Endothelial cell of umbilical vein (primary cell): ENCODE measurements around the gene KCNQ2. TPM values are rescaled to one million over a fixed set of nuclear protein-coding genes. Genes with fewer than 3 reads are reported as not detected.

Source experiments
- BruUV-seq: library from RNA; stranded (reverse); fragments of 400-500 nt; replicated peaks from 2 replicates; lab custom pipeline; 2021; lab: Mats Ljungman, UMichigan
- CTCF ChIA-PET: fragments of 300-600, 350-600 bp; sonication (Branson Sonifier 250); formaldehyde crosslinking; loops from one replicate; lab custom pipeline; 2021; ENCODE audit warnings: antibody characterized with exemption, inconsistent platforms; lab: Charles Lee
- POLR2A ChIA-PET: fragments of 300-600, 350-600 bp; sonication (Branson Sonifier 250); formaldehyde crosslinking; loops from one replicate; lab custom pipeline; 2021; ENCODE audit warnings: antibody characterized with exemption, inconsistent platforms; lab: Charles Lee
- DNase-seq: peaks from one replicate; pipeline ENCODE4 v3.0.0-alpha.2; 2011; ENCODE audit warnings: low read depth, low spot score
- FAIRE-seq: peaks from 2 replicates; lab custom pipeline; 2011; peaks lifted over from hg19 to GRCh38; lab: Jason Lieb, UNC
- H2AFZ ChIP-seq: 2 replicates; pipeline ENCODE4 v1.6.0; 2012; ENCODE audit warnings: low read depth, low read length, control low read depth, inconsistent platforms
- H3K27ac ChIP-seq: 2 replicates; pipeline ENCODE4 v1.5.1; 2011; ENCODE audit warnings: low read depth, mild to moderate bottlenecking, control low read depth, low read length, moderate library complexity; ENCODE audit not compliant: insufficient read depth
- H3K27me3 ChIP-seq, 2 experiments: 2 replicates each; pipeline versions ENCODE4 v1.6.0 to v1.6.1; 2011; ENCODE audit warnings: low read length in 2 of 2, mixed read lengths in 1 of 2; ENCODE audit not compliant: control insufficient read depth in 2 of 2, insufficient read depth in 2 of 2
- H3K36me3 ChIP-seq, 2 experiments: 2 replicates in 1 of 2; 3 replicates in 1 of 2; pipeline ENCODE4 v1.5.1; 2011; ENCODE audit warnings: low read length in 2 of 2, mild to moderate bottlenecking in 1 of 2, moderate library complexity in 1 of 2; ENCODE audit not compliant: control insufficient read depth in 2 of 2, insufficient read depth in 2 of 2; ENCODE audit errors: extremely low read depth in 1 of 2
- H3K4me1 ChIP-seq: 3 replicates; pipeline ENCODE4 v1.5.1; 2011; ENCODE audit warnings: mild to moderate bottlenecking, low read length; ENCODE audit not compliant: control insufficient read depth, insufficient read depth; ENCODE audit errors: extremely low read depth
- H3K4me2 ChIP-seq: 2 replicates; pipeline ENCODE4 v1.6.1; 2011; ENCODE audit warnings: low read length, control low read depth, mixed read lengths; ENCODE audit not compliant: insufficient read depth
- H3K4me3 ChIP-seq, 3 experiments: fragments of 200-600 bp in 1 of 3; sonication (generic), shearing (Covaris generic) in 1 of 3; replicated peaks in 1 of 3; 2 replicates each; pipeline ENCODE4 v1.5.1; 2011 to 2016; ENCODE audit warnings: control low read depth in 3 of 3, low read length in 3 of 3, mild to moderate bottlenecking in 2 of 3, inconsistent platforms in 1 of 3, low read depth in 1 of 3, moderate library complexity in 1 of 3; ENCODE audit not compliant: insufficient read depth in 1 of 3
- H3K79me2 ChIP-seq: 2 replicates; pipeline ENCODE4 v1.6.0; 2012; ENCODE audit warnings: low read length, inconsistent platforms; ENCODE audit not compliant: control insufficient read depth, insufficient read depth
- H3K9ac ChIP-seq: replicated peaks from 2 replicates; pipeline ENCODE3; 2011; ENCODE audit warnings: low read length, control low read depth; ENCODE audit not compliant: insufficient read depth; ENCODE audit errors: extremely low read depth
- H3K9me1 ChIP-seq: replicated peaks from 3 replicates; pipeline ENCODE4 v1.6.0; 2011; ENCODE audit warnings: mild to moderate bottlenecking, low read length; ENCODE audit not compliant: control insufficient read depth, insufficient read depth; ENCODE audit errors: extremely low read depth
- H3K9me3 ChIP-seq: replicated peaks from 2 replicates; pipeline ENCODE4 v1.5.1; 2012; ENCODE audit warnings: low read length, inconsistent platforms; ENCODE audit not compliant: control insufficient read depth, insufficient read depth
- H4K20me1 ChIP-seq: replicated peaks from 2 replicates; pipeline ENCODE3; 2011; ENCODE audit warnings: mild to moderate bottlenecking, low read length; ENCODE audit not compliant: control insufficient read depth, insufficient read depth; ENCODE audit errors: extremely low read depth
- EZH2 ChIP-seq: IDR thresholded peaks from 2 replicates; pipeline ENCODE4 v1.6.1; 2012; ENCODE audit warnings: borderline replicate concordance, low read depth, mild to moderate bottlenecking, moderate library complexity, low read length, inconsistent platforms; ENCODE audit not compliant: severe bottlenecking
- FOS ChIP-seq: IDR thresholded peaks from 2 replicates; pipeline ENCODE4 v1.6.1; 2011; ENCODE audit warnings: mild to moderate bottlenecking, low read length, moderate library complexity, borderline replicate concordance; ENCODE audit not compliant: insufficient read depth
- GATA2 ChIP-seq: IDR thresholded peaks from 2 replicates; pipeline ENCODE4 v1.7.0; 2011; ENCODE audit warnings: low read depth, mild to moderate bottlenecking, moderate library complexity, mixed read lengths, low read length; ENCODE audit not compliant: insufficient read length, insufficient read depth
- JUN ChIP-seq: IDR thresholded peaks from 2 replicates; pipeline ENCODE4 v1.6.1; 2011; ENCODE audit warnings: borderline replicate concordance, low read depth; ENCODE audit not compliant: insufficient read length, insufficient read depth
- MYC ChIP-seq: IDR thresholded peaks from one replicate; pipeline ENCODE4 v1.6.1; 2011; ENCODE audit warnings: mild to moderate bottlenecking, low read depth, low read length
- POLR2A ChIP-seq: IDR thresholded peaks from 2 replicates; pipeline ENCODE4 v1.6.1; 2012; ENCODE audit warnings: low read depth, mild to moderate bottlenecking, control low read depth, low read length
- POLR2AphosphoS5 ChIP-seq: IDR thresholded peaks from 2 replicates; pipeline ENCODE4 v1.6.1; 2012; ENCODE audit warnings: low read depth, mild to moderate bottlenecking, control low read depth, low read length, moderate library complexity; ENCODE audit not compliant: insufficient read depth
- dilution Hi-C: fragments of 300-500 bp; cut with MboI; formaldehyde crosslinking; loops from one replicate; pipeline ENCODE4 v1.15.0; 2019; ENCODE audit warnings: low sequenced_read_pairs; ENCODE audit not compliant: extremely low pct_ligation_motif_present
- intact Hi-C: fragments of 100-400 bp; cut with micrococcal nuclease; formaldehyde crosslinking; loops from one replicate; pipeline ENCODE4 v1.10.0; 2022
- polyA plus RNA-seq, 4 experiments: library from polyadenylated mRNA; depleted of rRNA in 3 of 4; stranded (reverse) in 3 of 4; unstranded in 1 of 4; fragments of >200 nt; gene quantifications; 2 replicates each; pipeline versions ENCODE4 v1.2.1 to v1.2.3, GENCODE V29; 2011 to 2012; ENCODE audit warnings: missing spikeins in 1 of 4
- total RNA-seq: library from RNA; stranded (reverse); gene quantifications from 2 replicates; pipeline ENCODE4 v1.2.3, GENCODE V29; 2021
- TF ChIP-seq, protein P1 (sequence below), 2 donors: IDR thresholded peaks; 1 replicate in 1 of 2; 2 replicates in 1 of 2; pipeline ENCODE4 v1.5.1; 2011; ENCODE audit warnings: low read length in 2 of 2, mild to moderate bottlenecking in 2 of 2, moderate library complexity in 2 of 2, control low read depth in 1 of 2, inconsistent platforms in 1 of 2, low read depth in 1 of 2; ENCODE audit not compliant: insufficient read depth in 1 of 2; ENCODE audit errors: extremely low read depth in 1 of 2
- TF ChIP-seq, protein P2 (sequence below): IDR thresholded peaks from 2 replicates; pipeline ENCODE4 v1.6.1; 2011; ENCODE audit not compliant: insufficient read depth, insufficient read length

Gene KCNQ2
- total and polyA plus RNA-seq, 2 donors (not counting 3 experiments of a cell fraction or from before 2014, with no cell fraction given) = not detected

DNA sequence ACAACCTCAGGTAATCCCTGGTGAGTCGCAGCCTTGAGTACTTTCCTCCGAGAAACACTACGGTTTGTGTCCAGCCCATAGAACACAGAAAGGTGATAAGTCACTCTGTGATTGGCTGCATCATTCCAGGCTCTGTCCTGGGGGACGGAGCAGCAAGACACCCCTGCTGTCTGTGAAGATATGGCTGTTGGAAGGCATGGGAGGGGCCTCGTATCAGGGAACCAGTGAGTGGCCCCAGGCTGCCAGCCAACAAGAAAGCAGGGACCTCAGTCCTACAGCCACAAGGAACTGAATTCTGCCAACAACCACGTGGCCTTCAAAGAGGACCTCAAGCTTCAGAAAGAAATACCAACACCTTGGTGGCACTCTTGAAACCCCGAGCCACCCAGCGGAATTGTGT is 32.8 kb upstream of the KCNQ2 start:
- Histone ChIP-seq H2AFZ (no peak overlapping the region), H3K9ac (no peak overlapping the region), H3K9me3 (no peaks in the 10 kb centered on the region), H3K79me2 (no peaks in the 10 kb centered on the region), H3K9me1 (no peaks in the 10 kb centered on the region), H3K27ac (no peak overlapping the region), H3K4me2 (no peak overlapping the region), H4K20me1 (no peaks in the 10 kb centered on the region), H3K4me3 (no peak overlapping the region), H3K4me1 (no peaks in the 10 kb centered on the region), H3K36me3 (no peaks in the 10 kb centered on the region), H3K27me3 (no peaks in the 10 kb centered on the region)
- CTCF ChIA-PET = interaction anchor here (2.4 kb wide), 1 partner anchor 9 kb away, joined by 8 read pairs; no protein-coding TSS in a partner anchor
- FAIRE-seq (no peak), DNase-seq (no peak)
- POLR2A ChIA-PET = no interaction called here
- TF ChIP-seq JUN (no peak), POLR2A (no peak), POLR2AphosphoS5 (no peak), MYC (no peak), FOS (no peak), GATA2 (no peak), EZH2 (no peak)
- TF ChIP-seq, protein P1, sequence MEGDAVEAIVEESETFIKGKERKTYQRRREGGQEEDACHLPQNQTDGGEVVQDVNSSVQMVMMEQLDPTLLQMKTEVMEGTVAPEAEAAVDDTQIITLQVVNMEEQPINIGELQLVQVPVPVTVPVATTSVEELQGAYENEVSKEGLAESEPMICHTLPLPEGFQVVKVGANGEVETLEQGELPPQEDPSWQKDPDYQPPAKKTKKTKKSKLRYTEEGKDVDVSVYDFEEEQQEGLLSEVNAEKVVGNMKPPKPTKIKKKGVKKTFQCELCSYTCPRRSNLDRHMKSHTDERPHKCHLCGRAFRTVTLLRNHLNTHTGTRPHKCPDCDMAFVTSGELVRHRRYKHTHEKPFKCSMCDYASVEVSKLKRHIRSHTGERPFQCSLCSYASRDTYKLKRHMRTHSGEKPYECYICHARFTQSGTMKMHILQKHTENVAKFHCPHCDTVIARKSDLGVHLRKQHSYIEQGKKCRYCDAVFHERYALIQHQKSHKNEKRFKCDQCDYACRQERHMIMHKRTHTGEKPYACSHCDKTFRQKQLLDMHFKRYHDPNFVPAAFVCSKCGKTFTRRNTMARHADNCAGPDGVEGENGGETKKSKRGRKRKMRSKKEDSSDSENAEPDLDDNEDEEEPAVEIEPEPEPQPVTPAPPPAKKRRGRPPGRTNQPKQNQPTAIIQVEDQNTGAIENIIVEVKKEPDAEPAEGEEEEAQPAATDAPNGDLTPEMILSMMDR (IDR thresholded peaks at IDR 0.05; ENCODE audit: extremely low read depth in 1 of 2, insufficient read depth in 1 of 2, low read depth in 1 of 2, low read length in 2 of 2) = no peak
- TF ChIP-seq, protein P2, sequence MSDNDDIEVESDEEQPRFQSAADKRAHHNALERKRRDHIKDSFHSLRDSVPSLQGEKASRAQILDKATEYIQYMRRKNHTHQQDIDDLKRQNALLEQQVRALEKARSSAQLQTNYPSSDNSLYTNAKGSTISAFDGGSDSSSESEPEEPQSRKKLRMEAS = no peak
- intact Hi-C loops = no loop called here
- dilution Hi-C loops = no loop called here
- BruUV-seq = no TSS peak
